HepG2 (cell line): ENCODE results near the gene SMARCA5. TPM values are rescaled to one million over a fixed set of nuclear protein-coding genes. Genes with fewer than 3 reads are reported as not detected.

Experiments
- ATAC-seq: fragments of 200-7000 bp; cut with Tn5 transposase; 3 replicates; pipeline ENCODE4 v1.9.1; 2020; ENCODE audit warnings: mild to moderate bottlenecking, moderate library complexity
- Bru-seq: library from RNA; stranded (reverse); fragments of 400-500 nt; gene quantifications from one replicate; lab custom pipeline; 2021; lab: Mats Ljungman, UMichigan
- BruChase-seq, 2 experiments: library from RNA; stranded (reverse); fragments of 400-500 nt; gene quantifications; one replicate each; lab custom pipeline; 2021; lab: Mats Ljungman, UMichigan
- BruUV-seq: library from RNA; stranded (reverse); fragments of 400-500 nt; replicated peaks from 2 replicates; lab custom pipeline; 2021; lab: Mats Ljungman, UMichigan
- CTCF ChIA-PET: fragments of 300-600 bp; formaldehyde crosslinking; extraction: SDS; loops from one replicate; lab custom pipeline; 2021; ENCODE audit warnings: low total read pairs, inconsistent platforms, low intra/inter-chr PET ratio; lab: Yijun Ruan, JAX
- POLR2A ChIA-PET: fragments of 350-600 bp; sonication (Branson Sonifier 250); formaldehyde crosslinking; loops from one replicate; lab custom pipeline; 2020; ENCODE audit warnings: antibody characterized with exemption, inconsistent platforms; lab: Yijun Ruan, JAX
- DNase-seq: peaks from one replicate; pipeline ENCODE4 v3.0.0-alpha.2; 2015; ENCODE audit warnings: low spot score
- FAIRE-seq: peaks from 3 replicates; lab custom pipeline; 2011; peaks lifted over from hg19 to GRCh38; lab: Jason Lieb, UNC
- H2AFZ ChIP-seq: one replicate; pipeline ENCODE4 v1.6.1; 2011; ENCODE audit warnings: low read length, inconsistent platforms
- H3K27ac ChIP-seq: fragments of 300-600 bp; 3 replicates; pipeline ENCODE4 v1.8.0; 2011; ENCODE audit warnings: mixed run types, mild to moderate bottlenecking, mixed read lengths, low read length, inconsistent platforms; ENCODE audit not compliant: insufficient read depth; ENCODE audit errors: extremely low read length
- H3K27me3 ChIP-seq, 2 experiments: fragments of 200-600 bp in 1 of 2; 2 replicates in 1 of 2; 3 replicates in 1 of 2; pipeline versions ENCODE4 v1.6.0 to v1.8.0; 2011; ENCODE audit warnings: low read length in 2 of 2, mild to moderate bottlenecking in 2 of 2, moderate library complexity in 2 of 2, inconsistent platforms in 1 of 2; ENCODE audit not compliant: insufficient read depth in 2 of 2, control insufficient read depth in 1 of 2
- H3K36me3 ChIP-seq, 2 experiments: fragments of 200-600 bp in 1 of 2; replicated peaks in 1 of 2; 2 replicates in 1 of 2; 3 replicates in 1 of 2; pipeline versions ENCODE4 v1.5.1 to v1.8.0; 2011; ENCODE audit warnings: low read length in 2 of 2, inconsistent platforms in 1 of 2; ENCODE audit not compliant: insufficient read depth in 2 of 2, control insufficient read depth in 1 of 2
- H3K4me1 ChIP-seq: 2 replicates; pipeline ENCODE4 v1.5.1; 2012; ENCODE audit warnings: low read length, inconsistent platforms; ENCODE audit not compliant: insufficient read depth
- H3K4me2 ChIP-seq: 2 replicates; pipeline ENCODE4 v1.6.0; 2011; ENCODE audit warnings: low read depth, low read length, inconsistent platforms
- H3K4me3 ChIP-seq, 3 experiments: fragments of 200-600 bp in 1 of 3; sonication (generic), shearing (Covaris generic) in 1 of 3; replicated peaks in 1 of 3; 2 replicates each; pipeline ENCODE4 v1.5.1; 2011 to 2016; ENCODE audit warnings: low read length in 3 of 3, inconsistent platforms in 2 of 3, low read depth in 2 of 3, mild to moderate bottlenecking in 2 of 3, control low read depth in 1 of 3, mixed read lengths in 1 of 3; ENCODE audit not compliant: insufficient read depth in 1 of 3
- H3K79me2 ChIP-seq: one replicate; pipeline ENCODE4 v1.6.1; 2011; ENCODE audit warnings: low read length, inconsistent platforms; ENCODE audit not compliant: insufficient read depth
- H3K9ac ChIP-seq: 2 replicates; pipeline ENCODE4 v1.6.0; 2011; ENCODE audit warnings: mild to moderate bottlenecking, low read depth, low read length, inconsistent platforms; ENCODE audit not compliant: insufficient read depth
- H3K9me3 ChIP-seq: 2 replicates; pipeline ENCODE4 v1.5.1; 2012; ENCODE audit warnings: mild to moderate bottlenecking, low read length
- H4K20me1 ChIP-seq: 2 replicates; pipeline ENCODE4 v1.6.0; 2011; ENCODE audit warnings: inconsistent platforms, mild to moderate bottlenecking, low read length, moderate library complexity; ENCODE audit not compliant: insufficient read depth
- DNMT3B ChIP-seq: conservative IDR thresholded peaks from 2 replicates; pipeline ENCODE4 v1.6.1; 2016; ENCODE audit warnings: missing biosample characterization, control low read depth
- EED ChIP-seq: sonication (generic); formaldehyde crosslinking; IDR thresholded peaks from 2 replicates; pipeline ENCODE4 v1.5.0; 2020; ENCODE audit warnings: mild to moderate bottlenecking, missing genetic modification reagents
- FOXA3 ChIP-seq: IDR thresholded peaks from 2 replicates; pipeline ENCODE4 v1.6.1; 2016; ENCODE audit warnings: missing genetic modification reagents, missing compliant biosample characterization
- GZF1 ChIP-seq: sonication (generic); formaldehyde crosslinking; IDR thresholded peaks from 2 replicates; pipeline ENCODE4 v1.5.1; 2020; ENCODE audit warnings: mild to moderate bottlenecking, missing genetic modification reagents
- NAIF1 ChIP-seq: sonication (generic); formaldehyde crosslinking; IDR thresholded peaks from 2 replicates; pipeline ENCODE4 v1.5.0; 2020; ENCODE audit warnings: mild to moderate bottlenecking, missing genetic modification reagents, borderline replicate concordance
- NCOR1 ChIP-seq: fragments of 200-600 bp; sonication (generic); IDR thresholded peaks from 2 replicates; pipeline ENCODE4 v1.7.0; 2017; ENCODE audit warnings: antibody characterized with exemption, low read length, borderline replicate concordance
- PHF21A ChIP-seq: sonication (generic); formaldehyde crosslinking; IDR thresholded peaks from 2 replicates; pipeline ENCODE4 v1.5.0; 2020; ENCODE audit warnings: mild to moderate bottlenecking, missing genetic modification reagents
- SALL2 ChIP-seq: sonication (generic); formaldehyde crosslinking; IDR thresholded peaks from 2 replicates; pipeline ENCODE4 v1.8.1; 2023; ENCODE audit warnings: mild to moderate bottlenecking, missing genetic modification reagents, inconsistent platforms
- SOX6 ChIP-seq, 2 experiments: fragments of 450-650 bp in 1 of 2; sonication (generic) in 1 of 2; formaldehyde crosslinking in 1 of 2; IDR thresholded peaks; 2 replicates each; pipeline versions ENCODE4 v1.4.0 to v1.6.1; 2017 to 2020; ENCODE audit warnings: antibody characterized with exemption in 1 of 2, mild to moderate bottlenecking in 1 of 2, missing genetic modification reagents in 1 of 2
- SP5 ChIP-seq: IDR thresholded peaks from 2 replicates; pipeline ENCODE4 v1.6.1; 2016; ENCODE audit warnings: low read depth, borderline replicate concordance
- TARDBP ChIP-seq: sonication (generic); formaldehyde crosslinking; IDR thresholded peaks from 2 replicates; pipeline ENCODE4 v1.8.0; 2022; ENCODE audit warnings: mild to moderate bottlenecking, missing genetic modification reagents
- ZNF224 ChIP-seq: sonication (generic); formaldehyde crosslinking; IDR thresholded peaks from 2 replicates; pipeline ENCODE4 v1.5.0; 2020; ENCODE audit warnings: mild to moderate bottlenecking, missing genetic modification reagents
- ZNF263 ChIP-seq: sonication (generic); formaldehyde crosslinking; IDR thresholded peaks from 2 replicates; pipeline ENCODE4 v1.4.0; 2020; ENCODE audit warnings: missing genetic modification reagents
- ZNF558 ChIP-seq: sonication (generic); formaldehyde crosslinking; IDR thresholded peaks from 2 replicates; pipeline ENCODE4 v1.9.0; 2022; ENCODE audit warnings: mild to moderate bottlenecking, missing genetic modification reagents, borderline replicate concordance
- WGBS: methylation state at CpG from one replicate; pipeline ENCODE4 v1.1.6; 2017; ENCODE audit warnings: low lambda C conversion rate; 5-methylcytosine and 5-hydroxymethylcytosine counted together
- in situ Hi-C: cut with HindIII; loops from 2 replicates; pipeline ENCODE4 v1.10.0; 2017; ENCODE audit warnings: low pct_unique_long_range_greater_than_20kb; ENCODE audit not compliant: extremely low pct_ligation_motif_present
- intact Hi-C: fragments of 100-400 bp; cut with micrococcal nuclease; formaldehyde crosslinking; loops from one replicate; pipeline ENCODE4 v1.10.0; 2022; ENCODE audit not compliant: unreplicated experiment
- long read RNA-seq, 2 experiments: library from RNA in 1 of 2; library from polyadenylated mRNA in 1 of 2; stranded (forward) in 1 of 2; unstranded in 1 of 2; transcript quantifications; one replicate each; pipeline ENCODE4 v2.0.0, GENCODE V29; 2019 to 2022
- polyA minus RNA-seq, 3 experiments: library from RNA; depleted of rRNA, polyadenylated mRNA; stranded (reverse); fragments of >200 nt; gene quantifications; 2 replicates each; pipeline ENCODE4 v1.2.3, GENCODE V29; 2011; ENCODE audit warnings: low replicate concordance in 1 of 3
- polyA plus RNA-seq, 8 experiments: library from polyadenylated mRNA; depleted of rRNA in 3 of 8; stranded (reverse) in 7 of 8; unstranded in 1 of 8; fragments of >200 nt; fragmentation: Illumina TruSeq in 4 of 8; extraction: Trizol in 4 of 8; gene quantifications; 2 replicates each; pipeline versions ENCODE4 v1.2.1 to v1.2.3, GENCODE V29; 2011 to 2016; ENCODE audit warnings: low read depth in 4 of 8, missing spikeins in 1 of 8, mixed read lengths in 1 of 8; ENCODE audit not compliant: insufficient read depth in 1 of 8
- total RNA-seq, 5 experiments: library from RNA; depleted of rRNA; stranded (reverse); fragments of >200 nt; fragmentation: Illumina TruSeq; extraction: Trizol; gene quantifications; 2 replicates each; pipeline ENCODE4 v1.2.3, GENCODE V29; 2016; ENCODE audit warnings: low read depth in 1 of 5
- TF ChIP-seq, protein P1 (sequence below): sonication (generic); formaldehyde crosslinking; IDR thresholded peaks from 2 replicates; pipeline ENCODE4 v1.5.1; 2020; ENCODE audit warnings: missing genetic modification reagents, mild to moderate bottlenecking, borderline replicate concordance

The SMARCA5 gene
- total RNA-seq (2016; rRNA removed; fragmentation: Illumina TruSeq; extraction: Trizol) (37.5 and 58.4 TPM in 2 replicates), polyA plus RNA-seq (2011; rRNA removed) (6.2 and 7.0 TPM in 2 replicates), polyA minus RNA-seq (2011; rRNA and poly(A)+ RNA removed; ENCODE audit: low replicate concordance) (11.1 TPM in 2 replicates), Bru-seq, nascent RNA (percentile 92 among the genes with signal in this experiment), BruChase-seq, experiment 1, labeled RNA remaining after a 6-hour chase (percentile 93 among the genes with signal in this experiment), BruChase-seq, experiment 2, labeled RNA remaining after a 2-hour chase (percentile 89 among the genes with signal in this experiment)
- total RNA-seq (2016; cell fraction: cytosol; rRNA removed; fragmentation: Illumina TruSeq; extraction: Trizol; ENCODE audit: low read depth), result 29.0 and 35.5 TPM in 2 replicates
- 38.0 and 56.3 TPM in 2 replicates for total RNA-seq (2016; cell fraction: insoluble cytoplasmic fraction; rRNA removed; fragmentation: Illumina TruSeq; extraction: Trizol)
- total RNA-seq (2016; cell fraction: membrane; rRNA removed; fragmentation: Illumina TruSeq; extraction: Trizol), result 12.5 and 14.0 TPM in 2 replicates
- 42.0 and 45.8 TPM in 2 replicates for total RNA-seq (2016; cell fraction: nucleus; rRNA removed; fragmentation: Illumina TruSeq; extraction: Trizol)
- polyA plus RNA-seq (2011; cell fraction: cytosol; rRNA removed), result 3.0 and 5.2 TPM in 2 replicates
- 4.4 and 6.0 TPM in 2 replicates for polyA plus RNA-seq (2011; cell fraction: nucleus; rRNA removed)
- 24.5 and 30.4 TPM in 2 replicates for polyA plus RNA-seq (2012)
- polyA plus RNA-seq (2016; cell fraction: cytosol; fragmentation: Illumina TruSeq; extraction: Trizol; ENCODE audit: low read depth), result 0.99 and 1.5 TPM in 2 replicates
- 40.7 TPM in 2 replicates for polyA plus RNA-seq (2016; cell fraction: insoluble cytoplasmic fraction; fragmentation: Illumina TruSeq; extraction: Trizol; ENCODE audit: low read depth)
- polyA plus RNA-seq (2016; cell fraction: membrane; fragmentation: Illumina TruSeq; extraction: Trizol; ENCODE audit: low read depth), result 4.0 TPM in 2 replicates
- 32.2 and 33.6 TPM in 2 replicates for polyA plus RNA-seq (2016; cell fraction: nucleus; fragmentation: Illumina TruSeq; extraction: Trizol; ENCODE audit: insufficient read depth, low read depth)
- 17.7 and 23.3 TPM in 2 replicates for polyA minus RNA-seq (2011; cell fraction: cytosol; rRNA and poly(A)+ RNA removed)
- 53.3 and 63.0 TPM in 2 replicates for polyA minus RNA-seq (2011; cell fraction: nucleus; rRNA and poly(A)+ RNA removed)
- long read RNA-seq, experiment 1, full-length matches to known transcripts, result 9 of 52 reads
- long read RNA-seq, experiment 1, partial matches to known transcripts, result 40 of 52 reads
- long read RNA-seq, experiment 1, other reads (novel, unspliced or antisense), result 3 of 52 reads
- long read RNA-seq, experiment 2, full-length matches to known transcripts, result 14 of 82 reads
- long read RNA-seq, experiment 2, partial matches to known transcripts, result 58 of 82 reads
- long read RNA-seq, experiment 2, other reads (novel, unspliced or antisense), result 10 of 82 reads

DNA sequence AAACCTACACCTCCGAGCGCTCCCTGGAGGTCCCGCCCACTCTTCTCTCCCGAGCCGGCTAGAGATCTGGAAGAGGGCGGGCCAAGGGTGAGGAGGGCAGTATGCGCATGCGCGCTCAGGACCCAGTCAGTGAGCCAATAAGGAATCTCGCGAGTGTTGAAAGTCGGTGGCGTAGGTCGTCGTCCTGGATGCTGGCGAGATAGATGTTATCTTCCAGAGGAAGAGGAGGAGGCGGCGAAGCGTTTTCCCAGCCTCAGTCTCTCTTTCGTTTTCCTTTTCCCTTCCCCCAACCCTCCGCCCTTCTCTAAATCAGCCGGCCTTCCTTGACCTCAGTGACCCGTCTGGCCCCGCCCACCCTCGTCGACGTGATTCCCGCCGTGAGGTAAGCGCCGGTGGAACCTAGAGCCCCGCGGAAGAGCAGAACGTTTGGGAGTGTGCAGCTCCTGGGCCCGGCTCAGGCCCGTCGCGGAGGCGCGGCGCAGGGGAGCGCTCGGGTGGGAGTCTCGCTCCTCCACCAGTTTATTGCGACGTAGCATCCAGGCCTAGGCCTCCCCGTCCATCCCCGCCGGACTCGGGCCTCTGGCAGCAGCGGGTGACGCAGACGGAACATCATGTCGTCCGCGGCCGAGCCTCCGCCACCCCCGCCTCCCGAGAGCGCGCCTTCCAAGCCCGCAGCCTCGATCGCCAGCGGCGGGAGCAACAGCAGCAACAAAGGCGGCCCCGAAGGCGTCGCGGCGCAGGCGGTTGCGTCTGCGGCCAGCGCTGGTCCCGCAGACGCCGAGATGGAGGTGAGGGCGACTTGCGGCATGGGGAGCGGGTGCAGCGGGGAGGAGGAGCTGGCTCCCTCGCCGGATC lies at the start of gene SMARCA5:
Gene SMARCA5 (plus strand): TSS at position 389 of the 855 bp plus-strand sequence. CDS start 223 bp downstream, at position 612.
- DNase-seq, result peak; percentile 96
- no peaks in the 10 kb centered on the region; a peak in 1 of 5 replicates for H3K27me3 ChIP-seq
- H3K9ac ChIP-seq, result peak within 1 kb of the TSS; percentile 94
- ChIA-PET POLR2A (interaction anchor here (1.0 to 2.2 kb wide), 8 partner anchors 11 to 328 kb away, joined by 3 to 8 read pairs (median 4); partner anchors contain the start of genes GAB1 and USP38), CTCF (no interaction called here)
- peaks cover 0 to 13% of the 10 kb centered on the region in 2 experiments; a peak in 2 of 5 replicates for H3K36me3 ChIP-seq
- ATAC-seq, result peak; percentile 91
- peak within 1 kb of the TSS; percentile 85 for H2AFZ ChIP-seq
- H3K4me2 ChIP-seq, result peak within 1 kb of the TSS; percentile 84
- H3K4me1 ChIP-seq, result peaks cover 44% of the 10 kb centered on the region
- H3K79me2 ChIP-seq, result peaks cover 48% of the 10 kb centered on the region
- no peaks in the 10 kb centered on the region for H3K9me3 ChIP-seq
- FAIRE-seq, result peak; percentile 96
- BruUV-seq, result TSS peak; percentile 55
- under 1% methylated on average over 27 of the region's 86 CpGs for WGBS
- H3K4me3 ChIP-seq, result peak within 1 kb of the TSS; percentile 83 to 93 (median 87)
- H4K20me1 ChIP-seq, result peaks cover 25% of the 10 kb centered on the region
- peak within 1 kb of the TSS; percentile 87 for H3K27ac ChIP-seq
- intact Hi-C loops, result loop anchor here (10.0 kb wide), 3 partner anchors 179 to 329 kb away; partner anchors contain the start of genes GAB1 and USP38
- in situ Hi-C loops, result loop anchor here (10.0 to 25.0 kb wide), 2 partner anchors 329 to 1599 kb away; partner anchors contain the start of gene USP38
- TF ChIP-seq DNMT3B, result 0 out of 2 replicates have a peak, but pooled peaks have one; percentile 54
- no peak; the same call in 1 of the 2 replicates for TF ChIP-seq ZNF263 (CRISPR knock-in tag)
- TF ChIP-seq EED (CRISPR knock-in tag), result peak; percentile 85; the same call in 1 of the 2 replicates
- peak; percentile 28; the same call in 1 of the 2 replicates for TF ChIP-seq ZNF224
- no peak; the same call in 1 of the 2 replicates for TF ChIP-seq FOXA3
- no peak for TF ChIP-seq ZNF558 (CRISPR knock-in tag)
- TF ChIP-seq SP5 (CRISPR knock-in tag), result 0 out of 2 replicates have a peak, but pooled peaks have one; percentile 30
- TF ChIP-seq NAIF1, result peak; percentile 83; the same call in 1 of the 2 replicates
- peak; percentile 46; the same call in 1 of the 2 replicates for TF ChIP-seq NCOR1
- TF ChIP-seq PHF21A (CRISPR knock-in tag), result no peak
- TF ChIP-seq, protein P1, sequence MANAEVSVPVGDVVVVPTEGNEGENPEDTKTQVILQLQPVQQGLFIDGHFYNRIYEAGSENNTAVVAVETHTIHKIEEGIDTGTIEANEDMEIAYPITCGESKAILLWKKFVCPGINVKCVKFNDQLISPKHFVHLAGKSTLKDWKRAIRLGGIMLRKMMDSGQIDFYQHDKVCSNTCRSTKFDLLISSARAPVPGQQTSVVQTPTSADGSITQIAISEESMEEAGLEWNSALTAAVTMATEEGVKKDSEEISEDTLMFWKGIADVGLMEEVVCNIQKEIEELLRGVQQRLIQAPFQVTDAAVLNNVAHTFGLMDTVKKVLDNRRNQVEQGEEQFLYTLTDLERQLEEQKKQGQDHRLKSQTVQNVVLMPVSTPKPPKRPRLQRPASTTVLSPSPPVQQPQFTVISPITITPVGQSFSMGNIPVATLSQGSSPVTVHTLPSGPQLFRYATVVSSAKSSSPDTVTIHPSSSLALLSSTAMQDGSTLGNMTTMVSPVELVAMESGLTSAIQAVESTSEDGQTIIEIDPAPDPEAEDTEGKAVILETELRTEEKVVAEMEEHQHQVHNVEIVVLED (CRISPR knock-in tag), result peak; percentile 74; the same call in 1 of the 2 replicates
- TF ChIP-seq TARDBP (CRISPR knock-in tag), result 0 out of 2 replicates have a peak, but pooled peaks have one; percentile 5
- no peak for TF ChIP-seq SALL2
- TF ChIP-seq SOX6 (IDR thresholded peaks at IDR 0.05), result no peak
- TF ChIP-seq SOX6 (CRISPR knock-in tag; IDR thresholded peaks at IDR 0.05), result peak; percentile 38; the same call in 1 of the 2 replicates
- TF ChIP-seq GZF1, result peak; percentile 78; the same call in 1 of the 2 replicates
